Breast epithelium (tissue), 4 donors: ENCODE data around the gene BEND3. TPM values are rescaled to one million over a fixed set of nuclear protein-coding genes. Genes with fewer than 3 reads are reported as not detected.
"Not testable (repeated sequence)": the region's sequence is repeated elsewhere in the genome, so short reads cannot be mapped to it uniquely, and the experiment has no call there.

Experiments
- DNase-seq, 2 donors: peaks; one replicate each; pipeline ENCODE4 v3.0.0-alpha.2; 2019; ENCODE audit warnings: low spot score in 2 of 2
- H3K27ac ChIP-seq, 2 donors: fragments of 200-600 bp; sonication (generic) in 1 of 2; one replicate each; pipeline ENCODE4 v1.5.1; 2016 to 2019; ENCODE audit warnings: mild to moderate bottlenecking in 1 of 2
- H3K27me3 ChIP-seq, 2 donors: fragments of 200-600 bp; sonication (generic) in 1 of 2; one replicate each; pipeline versions ENCODE4 v1.5.1 to v1.6.0; 2017 to 2019; ENCODE audit warnings: control low read depth in 1 of 2, mild to moderate bottlenecking in 1 of 2
- H3K36me3 ChIP-seq: fragments of 200-600 bp; one replicate; pipeline ENCODE4 v1.5.1; 2019
- H3K4me1 ChIP-seq, 2 donors: fragments of 200-600 bp; sonication (generic); one replicate each; pipeline ENCODE4 v1.5.1; 2016 to 2019; ENCODE audit warnings: control low read depth in 1 of 2
- H3K4me3 ChIP-seq, 3 donors: fragments of 200-600 bp; sonication (generic); 1 replicate in 2 of 3; 2 replicates in 1 of 3; pipeline ENCODE4 v1.5.1; 2016 to 2019; ENCODE audit warnings: mild to moderate bottlenecking in 3 of 3, moderate library complexity in 2 of 3
- H3K9me3 ChIP-seq, 2 donors: fragments of 200-600 bp; sonication (generic) in 1 of 2; one replicate each; pipeline ENCODE4 v1.5.1; 2016 to 2019; ENCODE audit warnings: control low read depth in 1 of 2
- CTCF ChIP-seq, 3 donors: fragments of 450-650 bp; IDR thresholded peaks; one replicate each; pipeline ENCODE4 v1.5.1; 2016 to 2017; ENCODE audit warnings: antibody characterized with exemption in 3 of 3, mild to moderate bottlenecking in 3 of 3, moderate library complexity in 3 of 3
- POLR2A ChIP-seq: fragments of 450-650 bp; IDR thresholded peaks from one replicate; pipeline ENCODE4 v1.6.1; 2016; ENCODE audit warnings: antibody characterized with exemption, mild to moderate bottlenecking, moderate library complexity
- POLR2AphosphoS5 ChIP-seq, 3 donors: sonication (generic); formaldehyde crosslinking; IDR thresholded peaks; one replicate each; pipeline ENCODE4 v1.6.1; 2017; ENCODE audit warnings: antibody characterized with exemption in 3 of 3
- intact Hi-C: fragments of 100-400 bp; cut with DNase I; formaldehyde crosslinking; loops from one replicate; pipeline ENCODE4 v1.15.1; 2023; ENCODE audit warnings: low total_unique reads
- total RNA-seq, 3 donors: library from RNA; depleted of rRNA; stranded (reverse); fragments of >200 nt; gene quantifications; one replicate each; pipeline ENCODE4 v1.1.0, GENCODE V29; 2016

BEND3 gene
- total RNA-seq, 3 donors from 2014 or later = 0.96 to 3.6 (median 2.5) TPM

GRCh38 chr6:107030151-107030550 lies 85.2 kb downstream of the BEND3 start:
- Histone ChIP-seq H3K4me1 (peaks cover 0 to 12% of the 10 kb centered on the region in 2 donors), H3K36me3 (no peaks in the 10 kb centered on the region), H3K27ac (no peak overlapping the region), H3K4me3 (no peak overlapping the region), H3K9me3 (no peaks in the 10 kb centered on the region), H3K27me3 (no peaks in the 10 kb centered on the region)
- no peak for TF ChIP-seq CTCF (IDR thresholded peaks at IDR 0.05)
- TF ChIP-seq POLR2AphosphoS5 (IDR thresholded peaks at IDR 0.05) = no peak
- no peak for TF ChIP-seq POLR2A
- DNase-seq = no peak
- intact Hi-C loops = no loop called here

GRCh38 chr6:107026965-107027364 lies 88.3 kb downstream of the BEND3 start:
- intact Hi-C loops = no loop called here
- Histone ChIP-seq H3K36me3 (no peaks in the 10 kb centered on the region), H3K4me1 (peaks cover 0 to 12% of the 10 kb centered on the region in 2 donors), H3K27me3 (no peaks in the 10 kb centered on the region), H3K9me3 (no peaks in the 10 kb centered on the region), H3K4me3 (no peak overlapping the region), H3K27ac (no peak overlapping the region)
- no peak for TF ChIP-seq POLR2AphosphoS5 (IDR thresholded peaks at IDR 0.05)
- TF ChIP-seq CTCF (IDR thresholded peaks at IDR 0.05) = no peak
- no peak for TF ChIP-seq POLR2A
- no peak for DNase-seq

- no peak for TF ChIP-seq POLR2AphosphoS5 (IDR thresholded peaks at IDR 0.05)
- no peak for TF ChIP-seq CTCF (IDR thresholded peaks at IDR 0.05)
- no peak for TF ChIP-seq POLR2A
- Histone ChIP-seq H3K36me3 (no peaks in the 10 kb centered on the region), H3K9me3 (no peaks in the 10 kb centered on the region), H3K27me3 (no peaks in the 10 kb centered on the region), H3K27ac (no peak overlapping the region), H3K4me3 (no peak overlapping the region), H3K4me1 (no peaks in the 10 kb centered on the region)
- intact Hi-C loops = no loop called here
- no peak for DNase-seq
Measured at GRCh38 chr6:107021446-107022185, 93.7 kb downstream of the BEND3 start.

GRCh38 chr6:107020239-107020638 lies 95.1 kb downstream of the BEND3 start:
- Histone ChIP-seq H3K27me3 (no peaks in the 10 kb centered on the region), H3K27ac (no peak overlapping the region), H3K9me3 (no peaks in the 10 kb centered on the region), H3K4me3 (no peak overlapping the region), H3K36me3 (no peaks in the 10 kb centered on the region), H3K4me1 (no peaks in the 10 kb centered on the region)
- no peak for DNase-seq
- TF ChIP-seq CTCF (IDR thresholded peaks at IDR 0.05) (no peak), POLR2A (no peak), POLR2AphosphoS5 (IDR thresholded peaks at IDR 0.05) (no peak)
- intact Hi-C loops = no loop called here

GRCh38 chr6:107019628-107020027 lies 95.7 kb downstream of the BEND3 start:
- intact Hi-C loops, H3K36me3 ChIP-seq, DNase-seq, H3K27ac ChIP-seq, H3K27me3 ChIP-seq, H3K4me3 ChIP-seq, H3K4me1 ChIP-seq, H3K9me3 ChIP-seq: not testable (repeated sequence)

- intact Hi-C loops = no loop called here
- Histone ChIP-seq H3K4me1 (no peaks in the 10 kb centered on the region), H3K4me3 (no peak overlapping the region), H3K36me3 (no peaks in the 10 kb centered on the region), H3K27ac (no peak overlapping the region), H3K9me3 (no peaks in the 10 kb centered on the region), H3K27me3 (no peaks in the 10 kb centered on the region)
- TF ChIP-seq POLR2A = no peak
- no peak for TF ChIP-seq CTCF (IDR thresholded peaks at IDR 0.05)
- TF ChIP-seq POLR2AphosphoS5 (IDR thresholded peaks at IDR 0.05) = no peak
- DNase-seq = no peak
Measured at GRCh38 chr6:107019047-107019446, 96.3 kb downstream of the BEND3 start.
